ENCODE results near the gene CMTM5.

The CMTM5 gene

GRCh38 chr14:23339506-23340268 is 37.2 kb upstream of the CMTM5 start:
- Histone ChIP-seq H3K4me1 (ENCODE audit: control insufficient read depth, low read length) (no peaks in the 10 kb centered on the region), H3K36me3 (ENCODE audit: control insufficient read depth, low read length) (no peaks in the 10 kb centered on the region), H4K20me1 (ENCODE audit: control insufficient read depth, insufficient read depth, low read depth, low read length) (no peaks in the 10 kb centered on the region), H3K9me3 (ENCODE audit: control insufficient read depth, insufficient read depth, low read length) (no peaks in the 10 kb centered on the region), H3K4me3 (ENCODE audit: low read length) (no peak overlapping the region), H3K27me3 (ENCODE audit: control insufficient read depth, low read length) (peaks cover 6% of the 10 kb centered on the region), H3K4me2 (ENCODE audit: low read length) (no peak overlapping the region), H3F3A (ENCODE audit: control insufficient read depth, insufficient read depth) (no peaks in the 10 kb centered on the region), H3K79me2 (ENCODE audit: control insufficient read depth, low read length) (no peaks in the 10 kb centered on the region), H3K9me2 (replicated peaks; ENCODE audit: control insufficient read depth, low read length) (no peaks in the 10 kb centered on the region), H3K27ac (ENCODE audit: low read depth, low read length) (no peak overlapping the region)
- TF ChIP-seq CTCF (IDR thresholded peaks at IDR 0.05; ENCODE audit: low read depth, low read length, poor library complexity, severe bottlenecking) (no peak), EZH2phosphoT487 (IDR thresholded peaks at IDR 0.05; ENCODE audit: borderline replicate concordance, low read length) (no peak)

DNA sequence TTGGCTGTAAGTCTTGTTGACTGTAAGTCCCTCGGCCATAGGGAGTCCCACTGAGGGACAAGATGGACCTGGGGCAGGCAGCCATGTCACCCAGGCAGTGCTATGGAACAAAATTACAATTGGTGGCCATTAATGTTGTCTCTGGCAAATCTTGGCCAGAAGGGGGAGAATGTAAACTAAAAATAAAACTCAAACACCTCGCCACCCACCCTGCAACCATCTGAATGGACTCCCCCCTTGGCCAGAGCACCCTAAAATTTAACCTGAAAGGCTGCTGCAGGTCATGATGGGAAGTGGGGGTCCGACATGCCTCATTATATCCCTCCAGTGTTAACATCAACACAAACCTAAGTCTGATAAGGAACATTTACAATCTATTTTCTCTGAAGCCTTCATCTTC is 32.4 kb upstream of the CMTM5 start:
- no peak overlapping the region for H3K27ac ChIP-seq (ENCODE audit: low read depth, low read length)
- no peaks in the 10 kb centered on the region for H3K9me2 ChIP-seq (replicated peaks; ENCODE audit: control insufficient read depth, low read length)
- H3K27me3 ChIP-seq (ENCODE audit: control insufficient read depth, low read length) = peaks cover 6% of the 10 kb centered on the region
- H3K4me1 ChIP-seq (ENCODE audit: control insufficient read depth, low read length) = no peaks in the 10 kb centered on the region
- H3K4me2 ChIP-seq (ENCODE audit: low read length) = no peak overlapping the region
- no peaks in the 10 kb centered on the region for H3K36me3 ChIP-seq (ENCODE audit: control insufficient read depth, low read length)
- H3K9me3 ChIP-seq (ENCODE audit: control insufficient read depth, insufficient read depth, low read length) = no peaks in the 10 kb centered on the region
- H3K79me2 ChIP-seq (ENCODE audit: control insufficient read depth, low read length) = no peaks in the 10 kb centered on the region
- H3K4me3 ChIP-seq (ENCODE audit: low read length) = no peak overlapping the region
- TF ChIP-seq CTCF (IDR thresholded peaks at IDR 0.05; ENCODE audit: low read depth, low read length, poor library complexity, severe bottlenecking) = no peak
- no peak for TF ChIP-seq EZH2phosphoT487 (IDR thresholded peaks at IDR 0.05; ENCODE audit: borderline replicate concordance, low read length)
- H3F3A ChIP-seq (ENCODE audit: control insufficient read depth, insufficient read depth) = no peaks in the 10 kb centered on the region
- H4K20me1 ChIP-seq (ENCODE audit: control insufficient read depth, insufficient read depth, low read depth, low read length) = no peaks in the 10 kb centered on the region

GRCh38 chr14:23345987-23346692 is 30.7 kb upstream of the CMTM5 start:
- Histone ChIP-seq H3K4me1 (ENCODE audit: control insufficient read depth, low read length) (no peaks in the 10 kb centered on the region), H3K79me2 (ENCODE audit: control insufficient read depth, low read length) (no peaks in the 10 kb centered on the region), H3K9me3 (ENCODE audit: control insufficient read depth, insufficient read depth, low read length) (no peaks in the 10 kb centered on the region), H3K36me3 (ENCODE audit: control insufficient read depth, low read length) (no peaks in the 10 kb centered on the region), H3F3A (ENCODE audit: control insufficient read depth, insufficient read depth) (no peaks in the 10 kb centered on the region), H4K20me1 (ENCODE audit: control insufficient read depth, insufficient read depth, low read depth, low read length) (no peaks in the 10 kb centered on the region), H3K27me3 (ENCODE audit: control insufficient read depth, low read length) (peaks cover 6% of the 10 kb centered on the region), H3K4me2 (ENCODE audit: low read length) (no peak overlapping the region), H3K27ac (ENCODE audit: low read depth, low read length) (no peak overlapping the region), H3K9me2 (replicated peaks; ENCODE audit: control insufficient read depth, low read length) (no peaks in the 10 kb centered on the region), H3K4me3 (ENCODE audit: low read length) (no peak overlapping the region)
- TF ChIP-seq EZH2phosphoT487 (IDR thresholded peaks at IDR 0.05; ENCODE audit: borderline replicate concordance, low read length) (no peak), CTCF (IDR thresholded peaks at IDR 0.05; ENCODE audit: low read depth, low read length, poor library complexity, severe bottlenecking) (no peak)

Measured in DOHH2 (cell line).